Measurements from ENCODE around the gene PRPF40B. TPM values are rescaled to one million over a fixed set of nuclear protein-coding genes. Genes with fewer than 3 reads are reported as not detected.

The PRPF40B gene
- total RNA-seq, 4 donors from 2014 or later: 14.6 to 24.0 (median 18.3) TPM

- no peak overlapping the region for H3K4me3 ChIP-seq
- H3K9me3 ChIP-seq: no peaks in the 10 kb centered on the region
- WGBS, 2 donors (ENCODE audit: low coverage in 1 of 2): 90 to 97% methylated on average over 3 of the region's 3 CpGs
- TF ChIP-seq POLR2A (IDR thresholded peaks at IDR 0.05) (no peak), POLR2AphosphoS5 (IDR thresholded peaks at IDR 0.05) (no peak), EP300 (IDR thresholded peaks at IDR 0.05) (no peak)
- TF ChIP-seq, protein P1, sequence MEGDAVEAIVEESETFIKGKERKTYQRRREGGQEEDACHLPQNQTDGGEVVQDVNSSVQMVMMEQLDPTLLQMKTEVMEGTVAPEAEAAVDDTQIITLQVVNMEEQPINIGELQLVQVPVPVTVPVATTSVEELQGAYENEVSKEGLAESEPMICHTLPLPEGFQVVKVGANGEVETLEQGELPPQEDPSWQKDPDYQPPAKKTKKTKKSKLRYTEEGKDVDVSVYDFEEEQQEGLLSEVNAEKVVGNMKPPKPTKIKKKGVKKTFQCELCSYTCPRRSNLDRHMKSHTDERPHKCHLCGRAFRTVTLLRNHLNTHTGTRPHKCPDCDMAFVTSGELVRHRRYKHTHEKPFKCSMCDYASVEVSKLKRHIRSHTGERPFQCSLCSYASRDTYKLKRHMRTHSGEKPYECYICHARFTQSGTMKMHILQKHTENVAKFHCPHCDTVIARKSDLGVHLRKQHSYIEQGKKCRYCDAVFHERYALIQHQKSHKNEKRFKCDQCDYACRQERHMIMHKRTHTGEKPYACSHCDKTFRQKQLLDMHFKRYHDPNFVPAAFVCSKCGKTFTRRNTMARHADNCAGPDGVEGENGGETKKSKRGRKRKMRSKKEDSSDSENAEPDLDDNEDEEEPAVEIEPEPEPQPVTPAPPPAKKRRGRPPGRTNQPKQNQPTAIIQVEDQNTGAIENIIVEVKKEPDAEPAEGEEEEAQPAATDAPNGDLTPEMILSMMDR (IDR thresholded peaks at IDR 0.05): no peak
- no peaks in the 10 kb centered on the region for H3K36me3 ChIP-seq
- no peak overlapping the region for H3K27ac ChIP-seq
- peaks cover 3 to 24% (median 11%) of the 10 kb centered on the region in 3 donors for H3K4me1 ChIP-seq
- no peak for ATAC-seq
- H3K27me3 ChIP-seq: no peaks in the 10 kb centered on the region
These were observed 55.4 kb downstream of the PRPF40B start for GRCh38 chr12:49678711-49679110.

DNA sequence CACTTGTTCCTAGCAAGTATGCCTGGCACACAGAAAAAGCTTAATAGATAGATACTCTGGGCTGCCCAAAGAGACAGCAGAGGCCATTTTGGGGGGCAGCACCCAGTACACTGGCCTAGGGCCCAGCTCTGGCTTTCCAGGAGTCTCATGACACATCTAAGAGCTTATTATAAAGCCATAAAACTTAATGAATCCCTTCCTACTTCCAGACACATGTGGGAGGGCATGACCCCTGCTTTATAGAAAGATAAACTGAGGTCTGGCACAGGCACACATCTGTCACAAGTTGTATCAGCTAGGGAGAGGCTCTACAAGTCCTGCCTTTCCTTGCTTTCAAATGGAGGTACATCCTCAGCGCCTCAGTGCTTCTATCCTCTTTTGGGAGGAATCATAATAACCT is 56.7 kb downstream of the PRPF40B start:
- H3K9me3 ChIP-seq: no peaks in the 10 kb centered on the region

DNA sequence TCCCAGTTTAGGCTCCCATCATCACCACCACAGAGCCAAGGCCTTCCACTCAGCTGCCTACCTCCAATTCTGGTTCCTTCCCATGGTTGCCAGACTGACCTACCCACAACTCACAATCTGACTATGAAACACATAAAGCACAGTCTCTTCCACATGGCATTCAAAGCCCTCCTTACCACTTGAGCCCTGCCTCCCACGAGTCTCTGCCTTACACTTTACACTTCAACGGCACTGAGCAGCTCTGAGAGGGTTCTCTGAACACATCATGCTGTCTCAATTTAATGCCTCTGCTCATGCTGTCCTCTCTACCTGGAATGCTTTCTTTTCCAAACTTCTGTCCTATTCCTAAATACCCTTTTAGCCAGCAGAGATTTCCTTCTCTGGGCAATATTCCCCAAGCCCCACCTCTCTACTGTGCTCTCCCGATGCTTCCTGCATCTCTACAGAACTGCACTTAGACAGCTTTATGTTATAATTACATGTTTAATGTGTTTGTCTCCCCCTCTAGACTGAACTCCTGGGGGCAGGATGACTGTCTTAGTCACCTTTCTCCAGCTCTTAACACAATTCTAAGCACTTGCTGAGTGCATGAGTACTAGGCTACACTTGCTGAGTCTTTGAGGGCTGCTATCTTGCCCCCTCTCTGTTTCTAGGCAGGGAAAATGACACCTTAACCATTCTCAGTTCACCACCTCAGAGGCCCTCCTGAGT is 60.4 kb downstream of the PRPF40B start:
- Histone ChIP-seq H3K27ac (no peak overlapping the region), H3K4me3 (no peak overlapping the region), H3K4me1 (peaks cover 0 to 12% (median 0%) of the 10 kb centered on the region in 3 donors), H3K27me3 (no peaks in the 10 kb centered on the region), H3K36me3 (no peaks in the 10 kb centered on the region), H3K9me3 (no peaks in the 10 kb centered on the region)
- no peak for ATAC-seq
- TF ChIP-seq POLR2A (IDR thresholded peaks at IDR 0.05) (no peak), EP300 (IDR thresholded peaks at IDR 0.05) (no peak), POLR2AphosphoS5 (IDR thresholded peaks at IDR 0.05) (no peak)
- TF ChIP-seq, protein P1 (IDR thresholded peaks at IDR 0.05): no peak
- 45 to 81% methylated on average over 3 of the region's 3 CpGs for whole genome bisulfite sequencing, 2 donors (ENCODE audit: low coverage in 1 of 2)

More for the DNA sequence above, 56.7 kb downstream of the PRPF40B start:
- Histone ChIP-seq H3K36me3 (no peaks in the 10 kb centered on the region), H3K27ac (no peak overlapping the region), H3K27me3 (no peaks in the 10 kb centered on the region), H3K4me3 (no peak overlapping the region), H3K4me1 (peaks cover 0 to 11% (median 0%) of the 10 kb centered on the region in 3 donors)
- TF ChIP-seq, protein P1 (IDR thresholded peaks at IDR 0.05): no peak
- TF ChIP-seq POLR2AphosphoS5 (IDR thresholded peaks at IDR 0.05) (no peak), EP300 (IDR thresholded peaks at IDR 0.05) (no peak), POLR2A (IDR thresholded peaks at IDR 0.05) (no peak)
- WGBS, 2 donors (ENCODE audit: low coverage in 1 of 2): 100% methylated on average over 1 of the region's 1 CpG; no CpG with 5 or more reads in 1 of the 2 donors
- ATAC-seq: no peak

DNA sequence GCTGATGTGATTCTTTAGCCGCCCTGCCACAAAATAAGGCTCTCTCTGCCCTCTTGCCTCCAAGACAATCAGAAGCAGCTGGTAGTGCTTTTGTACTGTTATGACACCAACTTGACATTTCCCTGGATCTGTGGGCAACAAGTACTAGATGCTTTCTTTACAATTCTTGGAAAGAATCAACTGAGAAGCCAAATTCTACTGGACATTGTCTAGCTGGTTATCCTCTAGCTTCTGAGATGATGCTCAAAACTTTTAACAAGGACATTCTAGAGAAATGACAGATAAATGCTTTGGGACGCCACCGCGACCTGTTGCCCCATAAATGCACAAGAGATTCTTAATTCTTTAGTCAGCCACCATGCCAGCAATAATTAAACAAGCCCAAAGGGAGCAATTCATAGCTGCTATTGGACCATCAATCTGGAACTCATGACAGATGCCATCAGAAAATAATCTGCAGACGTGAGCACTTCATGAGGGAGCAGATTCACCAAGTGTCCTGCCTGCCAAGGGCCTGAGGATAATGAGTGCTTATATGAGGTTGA is 61.0 kb downstream of the PRPF40B start:
- WGBS, 2 donors (ENCODE audit: low coverage in 1 of 2): 61% methylated on average over 2 of the region's 5 CpGs; no CpG with 5 or more reads in 1 of the 2 donors

More for the DNA sequence above, 61.0 kb downstream of the PRPF40B start:
- H3K27ac ChIP-seq: no peak overlapping the region
- H3K4me1 ChIP-seq: peaks cover 0 to 18% (median 0%) of the 10 kb centered on the region in 3 donors
- H3K27me3 ChIP-seq: no peaks in the 10 kb centered on the region
- H3K36me3 ChIP-seq: no peaks in the 10 kb centered on the region
- no peak overlapping the region for H3K4me3 ChIP-seq
- no peak for ATAC-seq
- no peaks in the 10 kb centered on the region for H3K9me3 ChIP-seq
- no peak for TF ChIP-seq POLR2A (IDR thresholded peaks at IDR 0.05)
- no peak for TF ChIP-seq POLR2AphosphoS5 (IDR thresholded peaks at IDR 0.05)
- TF ChIP-seq, protein P1 (IDR thresholded peaks at IDR 0.05): no peak
- no peak for TF ChIP-seq EP300 (IDR thresholded peaks at IDR 0.05)
